OCI-LY1 (cell line): ENCODE results near the gene PTPN21.
A peak's percentile ranks its signal among the peaks of the same experiment; 100 is the strongest.

Source experiments
- H2AFZ ChIP-seq: fragments of 200-600 bp; sonication (generic), shearing (Covaris generic); 2 replicates; pipeline ENCODE4 v1.6.0; 2014; ENCODE audit warnings: antibody characterized with exemption, mild to moderate bottlenecking, low read length
- H3F3A ChIP-seq: fragments of 200-600 bp; sonication (generic), shearing (Covaris generic); 2 replicates; pipeline ENCODE4 v1.6.0; 2014; ENCODE audit warnings: mild to moderate bottlenecking, antibody characterized with exemption, low read length, moderate library complexity; ENCODE audit not compliant: insufficient read depth
- H3K27ac ChIP-seq: fragments of 200-600 bp; sonication (generic); 2 replicates; pipeline ENCODE4 v1.5.1; 2014; ENCODE audit warnings: low read length, mixed run types, mild to moderate bottlenecking, low read depth; ENCODE audit not compliant: poor library complexity, severe bottlenecking
- H3K27me3 ChIP-seq: fragments of 200-600 bp; sonication (generic); 2 replicates; pipeline ENCODE4 v1.6.0; 2014; ENCODE audit warnings: antibody characterized with exemption, mild to moderate bottlenecking, low read length, moderate library complexity; ENCODE audit not compliant: insufficient read depth
- H3K36me3 ChIP-seq: fragments of 200-600 bp; sonication (generic); 2 replicates; pipeline ENCODE4 v1.6.1; 2014; ENCODE audit warnings: mild to moderate bottlenecking, antibody characterized with exemption, low read length, moderate library complexity, mixed read lengths; ENCODE audit not compliant: insufficient read depth
- H3K4me1 ChIP-seq: fragments of 200-600 bp; sonication (generic); 2 replicates; pipeline ENCODE4 v1.5.1; 2014; ENCODE audit warnings: mild to moderate bottlenecking, low read length, moderate library complexity; ENCODE audit not compliant: insufficient read depth, severe bottlenecking
- H3K4me2 ChIP-seq: fragments of 200-600 bp; sonication (generic), shearing (Covaris generic); 2 replicates; pipeline ENCODE4 v1.6.1; 2014; ENCODE audit warnings: low read length
- H3K4me3 ChIP-seq: fragments of 200-600 bp; sonication (generic); 2 replicates; pipeline ENCODE4 v1.5.1; 2014; ENCODE audit warnings: low read length, low read depth, mild to moderate bottlenecking, mixed read lengths; ENCODE audit not compliant: poor library complexity, severe bottlenecking
- H3K79me2 ChIP-seq: fragments of 200-600 bp; shearing (Covaris generic); 2 replicates; pipeline ENCODE4 v1.6.1; 2016; ENCODE audit warnings: mixed run types, low read length, mixed read lengths; ENCODE audit not compliant: insufficient read depth
- H3K9ac ChIP-seq: fragments of 200-600 bp; sonication (generic), shearing (Covaris generic); 2 replicates; pipeline ENCODE4 v1.6.1; 2014; ENCODE audit warnings: mild to moderate bottlenecking, low read length, mixed read lengths
- H3K9me2 ChIP-seq: fragments of 200-600 bp; sonication (generic), shearing (Covaris generic); 2 replicates; pipeline ENCODE4 v1.6.1; 2014; ENCODE audit warnings: low read depth, mild to moderate bottlenecking, low read length, mixed read lengths
- H3K9me3 ChIP-seq: fragments of 200-600 bp; shearing (Covaris generic); 2 replicates; pipeline ENCODE4 v1.6.1; 2014; ENCODE audit warnings: low read length, mixed read lengths
- H4K20me1 ChIP-seq: fragments of 200-600 bp; sonication (generic), shearing (Covaris generic); 2 replicates; pipeline ENCODE4 v1.6.0; 2016; ENCODE audit warnings: mild to moderate bottlenecking, low read length; ENCODE audit not compliant: insufficient read depth
- CTCF ChIP-seq: fragments of 200-600 bp; sonication (generic), shearing (Covaris generic); IDR thresholded peaks from 2 replicates; pipeline ENCODE4 v1.5.1; 2017; ENCODE audit warnings: mild to moderate bottlenecking, antibody characterized with exemption, low read length, moderate library complexity, mixed read lengths
- EZH2 ChIP-seq: fragments of 200-600 bp; sonication (generic), shearing (Covaris generic); IDR thresholded peaks from 2 replicates; pipeline ENCODE4 v1.8.0; 2017; ENCODE audit warnings: borderline replicate concordance, mixed run types, mild to moderate bottlenecking, antibody characterized with exemption, low read length, moderate library complexity, mixed read lengths

PTPN21 gene

GRCh38 chr14:88562831-88563686 is 8.3 kb upstream of the PTPN21 start, which contains the start of gene ZC3H14:
Gene ZC3H14 (plus strand): TSS chr14:88563037. CDS start chr14:88563134, 97 bp downstream.
- H3K27me3 ChIP-seq, result no peaks in the 10 kb centered on the region
- H4K20me1 ChIP-seq, result no peaks in the 10 kb centered on the region
- H3K4me2 ChIP-seq, result peak within 1 kb of the TSS; percentile 75
- no peaks in the 10 kb centered on the region for H3F3A ChIP-seq
- peak within 1 kb of the TSS; percentile 1 for H3K27ac ChIP-seq
- H3K79me2 ChIP-seq, result 0 out of 2 replicates have a peak, but pooled peaks cover 3% of the 10 kb centered on the region
- 0 out of 2 replicates have a peak, but pooled peaks cover 5% of the 10 kb centered on the region for H3K9me3 ChIP-seq
- H3K4me1 ChIP-seq, result peaks cover 20% of the 10 kb centered on the region
- H3K9me2 ChIP-seq, result no peaks in the 10 kb centered on the region
- peak within 1 kb of the TSS; percentile 89 for H3K4me3 ChIP-seq
- peak within 1 kb of the TSS; percentile 90 for H2AFZ ChIP-seq
- TF ChIP-seq CTCF (no peak), EZH2 (no peak)
- H3K9ac ChIP-seq, result peak within 1 kb of the TSS; percentile 85
- peaks cover 15% of the 10 kb centered on the region for H3K36me3 ChIP-seq

- TF ChIP-seq EZH2 (no peak), CTCF (no peak)
- H3K4me1 ChIP-seq, result peaks cover 20% of the 10 kb centered on the region
- peak overlapping the region; percentile 85 for H3K9ac ChIP-seq
- H3K79me2 ChIP-seq, result 0 out of 2 replicates have a peak, but pooled peaks cover 3% of the 10 kb centered on the region
- H3K27ac ChIP-seq, result no peak overlapping the region
- H2AFZ ChIP-seq, result peak overlapping the region; percentile 90
- H4K20me1 ChIP-seq, result no peaks in the 10 kb centered on the region
- no peaks in the 10 kb centered on the region for H3F3A ChIP-seq
- peak overlapping the region; percentile 89 for H3K4me3 ChIP-seq
- H3K9me3 ChIP-seq, result no peaks in the 10 kb centered on the region
- peak overlapping the region; percentile 75 for H3K4me2 ChIP-seq
- peaks cover 9% of the 10 kb centered on the region for H3K36me3 ChIP-seq
- no peaks in the 10 kb centered on the region for H3K9me2 ChIP-seq
- H3K27me3 ChIP-seq, result no peaks in the 10 kb centered on the region
Measured at GRCh38 chr14:88562532-88562830, 7.7 kb upstream of the PTPN21 start.

- H3K4me1 ChIP-seq, result peaks cover 24% of the 10 kb centered on the region
- no peak overlapping the region for H2AFZ ChIP-seq
- TF ChIP-seq CTCF (no peak), EZH2 (no peak)
- H3K4me3 ChIP-seq, result no peak overlapping the region
- H3K27me3 ChIP-seq, result no peaks in the 10 kb centered on the region; the same call in 1 of the 2 replicates
- no peaks in the 10 kb centered on the region for H3K36me3 ChIP-seq
- H3K27ac ChIP-seq, result no peak overlapping the region
- no peaks in the 10 kb centered on the region for H3K79me2 ChIP-seq
- no peak overlapping the region for H3K9ac ChIP-seq
- H3K9me3 ChIP-seq, result no peaks in the 10 kb centered on the region
- H4K20me1 ChIP-seq, result no peaks in the 10 kb centered on the region
- H3F3A ChIP-seq, result no peaks in the 10 kb centered on the region
- no peaks in the 10 kb centered on the region for H3K9me2 ChIP-seq
- H3K4me2 ChIP-seq, result no peak overlapping the region
Measured at GRCh38 chr14:88559852-88560251, 5.0 kb upstream of the PTPN21 start.
